ENCODE data around the gene KCNJ3.

KCNJ3 gene

DNA sequence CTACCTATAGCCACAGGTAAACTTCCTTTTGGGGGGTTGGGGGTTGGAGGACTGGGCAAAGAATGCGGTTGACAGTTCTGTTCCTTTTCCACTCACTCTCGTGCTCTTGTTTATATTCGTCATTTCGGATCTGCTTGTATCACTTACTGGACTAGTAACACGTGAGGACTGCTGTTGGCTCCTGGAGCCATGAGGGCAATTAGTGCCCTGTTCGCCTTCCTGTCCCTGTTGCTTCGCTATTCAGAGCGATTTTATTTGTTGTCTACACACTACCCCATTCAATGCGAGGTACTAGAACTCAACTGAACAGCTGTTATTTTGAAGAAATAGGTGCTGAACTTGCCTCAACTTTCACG lies 1.1 kb downstream of the KCNJ3 start:
- DNase-seq, result no peak
- Histone ChIP-seq H3K4me3 (ENCODE audit: low read length) (no peak overlapping the region), H2AFZ (ENCODE audit: low read length) (no peak overlapping the region), H3K79me2 (ENCODE audit: low read length) (no peaks in the 10 kb centered on the region), H4K20me1 (ENCODE audit: insufficient read depth, low read length) (no peaks in the 10 kb centered on the region), H3K27me3 (replicated peaks; ENCODE audit: insufficient read depth, low read length) (no peaks in the 10 kb centered on the region), H3K9ac (ENCODE audit: low read length) (no peak overlapping the region), H3K9me3 (replicated peaks; ENCODE audit: insufficient read depth, low read length) (no peaks in the 10 kb centered on the region), H3K36me3 (replicated peaks; ENCODE audit: insufficient read depth, low read length) (no peaks in the 10 kb centered on the region), H3K4me1 (ENCODE audit: low read length) (no peaks in the 10 kb centered on the region), H3K9me2 (replicated peaks; ENCODE audit: insufficient read depth, low read length) (no peaks in the 10 kb centered on the region), H3K4me2 (ENCODE audit: low read depth, low read length) (no peak overlapping the region), H3F3A (ENCODE audit: insufficient read depth, low read length) (no peaks in the 10 kb centered on the region), H3K27ac (ENCODE audit: low read length) (no peak overlapping the region)
- TF ChIP-seq, protein P1, sequence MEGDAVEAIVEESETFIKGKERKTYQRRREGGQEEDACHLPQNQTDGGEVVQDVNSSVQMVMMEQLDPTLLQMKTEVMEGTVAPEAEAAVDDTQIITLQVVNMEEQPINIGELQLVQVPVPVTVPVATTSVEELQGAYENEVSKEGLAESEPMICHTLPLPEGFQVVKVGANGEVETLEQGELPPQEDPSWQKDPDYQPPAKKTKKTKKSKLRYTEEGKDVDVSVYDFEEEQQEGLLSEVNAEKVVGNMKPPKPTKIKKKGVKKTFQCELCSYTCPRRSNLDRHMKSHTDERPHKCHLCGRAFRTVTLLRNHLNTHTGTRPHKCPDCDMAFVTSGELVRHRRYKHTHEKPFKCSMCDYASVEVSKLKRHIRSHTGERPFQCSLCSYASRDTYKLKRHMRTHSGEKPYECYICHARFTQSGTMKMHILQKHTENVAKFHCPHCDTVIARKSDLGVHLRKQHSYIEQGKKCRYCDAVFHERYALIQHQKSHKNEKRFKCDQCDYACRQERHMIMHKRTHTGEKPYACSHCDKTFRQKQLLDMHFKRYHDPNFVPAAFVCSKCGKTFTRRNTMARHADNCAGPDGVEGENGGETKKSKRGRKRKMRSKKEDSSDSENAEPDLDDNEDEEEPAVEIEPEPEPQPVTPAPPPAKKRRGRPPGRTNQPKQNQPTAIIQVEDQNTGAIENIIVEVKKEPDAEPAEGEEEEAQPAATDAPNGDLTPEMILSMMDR (IDR thresholded peaks at IDR 0.05; ENCODE audit: low read length), result no peak
- TF ChIP-seq EZH2phosphoT487 (IDR thresholded peaks at IDR 0.05; ENCODE audit: low read length), result no peak
- no peak for TF ChIP-seq EZH2 (optimal IDR thresholded peaks at IDR 0.05; ENCODE audit: low read depth, low read length)

DNA sequence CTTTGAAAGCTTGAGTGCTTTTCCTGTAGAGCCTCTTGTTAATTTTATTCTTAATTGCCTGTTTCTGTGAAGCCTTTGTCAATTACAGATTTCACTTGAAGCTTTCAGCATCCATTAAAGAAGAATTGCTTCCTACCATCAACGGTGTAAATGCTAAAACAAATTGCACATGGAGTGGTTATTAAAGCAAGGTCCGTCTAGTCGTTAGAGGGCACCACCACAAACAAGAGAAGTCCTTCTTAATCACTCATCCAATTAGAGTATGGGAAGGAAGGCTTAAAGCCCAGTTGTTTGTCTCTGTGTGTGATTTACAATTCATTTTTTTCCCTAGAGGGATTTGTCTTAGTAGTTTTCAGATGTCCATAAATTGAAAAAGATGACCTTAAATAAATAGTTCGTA lies 1.6 kb downstream of the KCNJ3 start:
- Histone ChIP-seq H2AFZ (ENCODE audit: low read length) (no peak overlapping the region), H3F3A (ENCODE audit: insufficient read depth, low read length) (no peaks in the 10 kb centered on the region), H3K79me2 (ENCODE audit: low read length) (no peaks in the 10 kb centered on the region), H3K27ac (ENCODE audit: low read length) (no peak overlapping the region), H3K9ac (ENCODE audit: low read length) (no peak overlapping the region), H3K9me2 (replicated peaks; ENCODE audit: insufficient read depth, low read length) (no peaks in the 10 kb centered on the region), H3K4me1 (ENCODE audit: low read length) (no peaks in the 10 kb centered on the region), H4K20me1 (ENCODE audit: insufficient read depth, low read length) (no peaks in the 10 kb centered on the region), H3K36me3 (replicated peaks; ENCODE audit: insufficient read depth, low read length) (no peaks in the 10 kb centered on the region), H3K4me3 (ENCODE audit: low read length) (no peak overlapping the region), H3K9me3 (replicated peaks; ENCODE audit: insufficient read depth, low read length) (no peaks in the 10 kb centered on the region), H3K4me2 (ENCODE audit: low read depth, low read length) (no peak overlapping the region), H3K27me3 (replicated peaks; ENCODE audit: insufficient read depth, low read length) (no peaks in the 10 kb centered on the region)
- TF ChIP-seq, protein P1 (IDR thresholded peaks at IDR 0.05; ENCODE audit: low read length), result no peak
- TF ChIP-seq EZH2phosphoT487 (IDR thresholded peaks at IDR 0.05; ENCODE audit: low read length) (no peak), EZH2 (optimal IDR thresholded peaks at IDR 0.05; ENCODE audit: low read depth, low read length) (no peak)
- no peak for DNase-seq

DNA sequence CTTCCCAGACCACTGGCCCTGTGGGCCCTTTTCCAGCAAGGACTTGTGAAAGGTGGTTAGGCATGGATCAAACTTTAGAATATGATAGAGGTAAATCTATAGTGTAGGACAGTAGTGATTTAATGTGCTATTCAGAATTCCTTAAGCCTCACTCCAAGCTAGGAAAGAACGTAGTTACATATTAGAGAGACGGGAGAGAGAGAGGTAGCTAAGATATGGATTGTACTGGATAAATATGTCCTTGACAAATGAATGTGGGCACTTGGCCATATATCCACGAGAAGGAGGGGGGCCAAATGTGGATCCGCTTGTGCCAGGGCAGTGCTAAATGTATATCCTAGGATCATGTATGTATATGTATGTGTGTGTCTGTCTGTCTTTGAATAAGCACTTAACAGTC lies 6.5 kb downstream of the KCNJ3 start:
- H3K9me3 ChIP-seq (replicated peaks; ENCODE audit: insufficient read depth, low read length), result no peaks in the 10 kb centered on the region
- no peak for DNase-seq

More for the DNA sequence above, 6.5 kb downstream of the KCNJ3 start:
- H3K27ac ChIP-seq (ENCODE audit: low read length), result no peak overlapping the region
- no peaks in the 10 kb centered on the region for H3K27me3 ChIP-seq (replicated peaks; ENCODE audit: insufficient read depth, low read length)
- H3K79me2 ChIP-seq (ENCODE audit: low read length), result no peaks in the 10 kb centered on the region
- no peak overlapping the region for H2AFZ ChIP-seq (ENCODE audit: low read length)
- TF ChIP-seq, protein P1 (IDR thresholded peaks at IDR 0.05; ENCODE audit: low read length), result no peak
- TF ChIP-seq EZH2 (optimal IDR thresholded peaks at IDR 0.05; ENCODE audit: low read depth, low read length) (no peak), EZH2phosphoT487 (IDR thresholded peaks at IDR 0.05; ENCODE audit: low read length) (no peak)
- no peaks in the 10 kb centered on the region for H4K20me1 ChIP-seq (ENCODE audit: insufficient read depth, low read length)
- no peak overlapping the region for H3K4me2 ChIP-seq (ENCODE audit: low read depth, low read length)
- H3K4me3 ChIP-seq (ENCODE audit: low read length), result no peak overlapping the region
- no peaks in the 10 kb centered on the region for H3K4me1 ChIP-seq (ENCODE audit: low read length)
- H3F3A ChIP-seq (ENCODE audit: insufficient read depth, low read length), result no peaks in the 10 kb centered on the region
- no peaks in the 10 kb centered on the region for H3K36me3 ChIP-seq (replicated peaks; ENCODE audit: insufficient read depth, low read length)
- no peaks in the 10 kb centered on the region for H3K9me2 ChIP-seq (replicated peaks; ENCODE audit: insufficient read depth, low read length)
- H3K9ac ChIP-seq (ENCODE audit: low read length), result no peak overlapping the region
